ENCODE data around the gene STAT4.

Gene STAT4

GRCh38 chr2:191012845-191013681 lies 137.7 kb downstream of the STAT4 start:
- TF ChIP-seq POLR2A (IDR thresholded peaks at IDR 0.05; ENCODE audit: low read depth, low read length) = no peak
- FAIRE-seq (no peak), DNase-seq (ENCODE audit: insufficient read length, low spot score) (no peak)

GRCh38 chr2:191012346-191012745 lies 138.4 kb downstream of the STAT4 start:
- no peak for DNase-seq (ENCODE audit: insufficient read length, low spot score)
- no peak for TF ChIP-seq POLR2A (IDR thresholded peaks at IDR 0.05; ENCODE audit: low read depth, low read length)
- no peak for FAIRE-seq

GRCh38 chr2:191010887-191011885 lies 139.6 kb downstream of the STAT4 start:
- no peak for TF ChIP-seq POLR2A (IDR thresholded peaks at IDR 0.05; ENCODE audit: low read depth, low read length)
- FAIRE-seq = no peak
- DNase-seq (ENCODE audit: insufficient read length, low spot score) = no peak

GRCh38 chr2:191009541-191010374 lies 141.0 kb downstream of the STAT4 start:
- no peak for TF ChIP-seq POLR2A (IDR thresholded peaks at IDR 0.05; ENCODE audit: low read depth, low read length)
- FAIRE-seq = no peak
- DNase-seq (ENCODE audit: insufficient read length, low spot score) = no peak

- no peak for TF ChIP-seq POLR2A (IDR thresholded peaks at IDR 0.05; ENCODE audit: low read depth, low read length)
- DNase-seq (ENCODE audit: insufficient read length, low spot score) = no peak
- FAIRE-seq = no peak
These were observed 142.5 kb downstream of the STAT4 start for GRCh38 chr2:191008286-191008685.

- FAIRE-seq = no peak
- no peak for DNase-seq (ENCODE audit: insufficient read length, low spot score)
- no peak for TF ChIP-seq POLR2A (IDR thresholded peaks at IDR 0.05; ENCODE audit: low read depth, low read length)
These were observed 143.6 kb downstream of the STAT4 start for GRCh38 chr2:191006997-191007783.

GRCh38 chr2:191006297-191006696 lies 144.5 kb downstream of the STAT4 start:
- FAIRE-seq = no peak
- no peak for TF ChIP-seq POLR2A (IDR thresholded peaks at IDR 0.05; ENCODE audit: low read depth, low read length)

GRCh38 chr2:191003405-191004309 lies 147.1 kb downstream of the STAT4 start:
- TF ChIP-seq POLR2A (IDR thresholded peaks at IDR 0.05; ENCODE audit: low read depth, low read length) = no peak
- DNase-seq (ENCODE audit: insufficient read length, low spot score) = no peak
- no peak for FAIRE-seq

More at GRCh38 chr2:191006297-191006696, 144.5 kb downstream of the STAT4 start:
- no peak for DNase-seq (ENCODE audit: insufficient read length, low spot score)

GRCh38 chr2:191001624-191002023 lies 149.2 kb downstream of the STAT4 start:
- FAIRE-seq (no peak), DNase-seq (ENCODE audit: insufficient read length, low spot score) (no peak)
- no peak for TF ChIP-seq POLR2A (IDR thresholded peaks at IDR 0.05; ENCODE audit: low read depth, low read length)

- no peak for TF ChIP-seq POLR2A (IDR thresholded peaks at IDR 0.05; ENCODE audit: low read depth, low read length)
- DNase-seq (ENCODE audit: insufficient read length, low spot score) = no peak
- no peak for FAIRE-seq
These were observed 149.8 kb downstream of the STAT4 start for GRCh38 chr2:191001032-191001431.

GRCh38 chr2:190999949-191000665 lies 150.7 kb downstream of the STAT4 start:
- no peak for TF ChIP-seq POLR2A (IDR thresholded peaks at IDR 0.05; ENCODE audit: low read depth, low read length)
- no peak for FAIRE-seq
- no peak for DNase-seq (ENCODE audit: insufficient read length, low spot score)

All from H54 (cell line).